ENCODE results near the gene EEF1AKMT2.

- TF ChIP-seq CTCF (IDR thresholded peaks at IDR 0.05) = no peak
- TF ChIP-seq POLR2AphosphoS5 (IDR thresholded peaks at IDR 0.05) = no peak
These were observed 44.7 kb downstream of the EEF1AKMT2 start for GRCh38 chr10:124746992-124747391.
